GM21381 (cell line): ENCODE data around the gene RAET1L.
"Not testable (repeated sequence)": the region's sequence is repeated elsewhere in the genome, so short reads cannot be mapped to it uniquely, and the experiment has no call there.

Experiments
- ATAC-seq: cut with Tn5 transposase; IDR thresholded peaks from one replicate; pipeline ENCODE4 v1.9.1; 2021; ENCODE audit warnings: mild to moderate bottlenecking, moderate library complexity; ENCODE audit not compliant: unreplicated experiment

The RAET1L gene

DNA sequence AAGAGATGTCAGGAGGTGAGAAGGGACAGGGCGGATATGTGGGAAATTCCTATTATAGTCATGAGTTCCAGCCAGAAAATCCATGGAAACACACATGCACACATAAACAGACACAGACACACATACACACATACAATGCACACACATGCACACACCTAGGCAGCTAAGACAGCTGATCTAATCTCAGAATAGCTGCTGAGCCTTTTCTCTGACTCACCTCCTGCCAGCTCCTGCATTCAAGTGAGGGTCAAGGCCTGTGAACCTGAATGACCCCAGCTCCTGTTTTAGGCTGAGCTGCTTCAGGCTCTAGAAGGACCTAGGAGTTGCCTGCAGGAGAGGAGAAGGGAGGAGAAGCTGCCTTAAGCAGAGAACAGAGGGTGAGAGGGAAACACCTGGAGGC is 21.6 kb upstream of the RAET1L start:
- no peak for ATAC-seq

DNA sequence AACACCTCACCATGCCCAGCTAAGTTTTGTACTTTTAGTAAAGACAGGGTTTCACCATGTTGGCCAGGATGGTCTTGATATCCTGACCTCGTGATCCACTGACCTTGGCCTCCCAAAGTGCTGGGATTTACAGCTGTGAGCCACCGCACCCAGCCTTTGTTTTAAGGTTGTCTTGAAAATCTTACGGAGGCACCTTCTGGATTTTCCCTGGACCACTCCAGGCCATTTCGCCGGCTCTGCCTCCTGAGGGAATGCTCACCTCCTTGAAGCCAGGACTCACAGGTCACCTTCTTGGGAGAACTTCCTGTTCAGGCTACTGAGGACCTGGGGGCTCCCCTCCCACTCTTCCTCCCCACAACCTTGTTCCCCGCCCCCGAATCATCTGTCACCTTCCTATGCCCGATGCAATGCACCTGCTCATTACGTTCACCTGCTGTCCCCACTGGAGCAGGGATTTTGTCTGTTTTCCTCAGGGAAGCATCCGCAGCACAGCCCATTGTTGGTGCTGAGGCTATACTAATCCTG is 19.4 kb upstream of the RAET1L start:
- ATAC-seq = no peak

DNA sequence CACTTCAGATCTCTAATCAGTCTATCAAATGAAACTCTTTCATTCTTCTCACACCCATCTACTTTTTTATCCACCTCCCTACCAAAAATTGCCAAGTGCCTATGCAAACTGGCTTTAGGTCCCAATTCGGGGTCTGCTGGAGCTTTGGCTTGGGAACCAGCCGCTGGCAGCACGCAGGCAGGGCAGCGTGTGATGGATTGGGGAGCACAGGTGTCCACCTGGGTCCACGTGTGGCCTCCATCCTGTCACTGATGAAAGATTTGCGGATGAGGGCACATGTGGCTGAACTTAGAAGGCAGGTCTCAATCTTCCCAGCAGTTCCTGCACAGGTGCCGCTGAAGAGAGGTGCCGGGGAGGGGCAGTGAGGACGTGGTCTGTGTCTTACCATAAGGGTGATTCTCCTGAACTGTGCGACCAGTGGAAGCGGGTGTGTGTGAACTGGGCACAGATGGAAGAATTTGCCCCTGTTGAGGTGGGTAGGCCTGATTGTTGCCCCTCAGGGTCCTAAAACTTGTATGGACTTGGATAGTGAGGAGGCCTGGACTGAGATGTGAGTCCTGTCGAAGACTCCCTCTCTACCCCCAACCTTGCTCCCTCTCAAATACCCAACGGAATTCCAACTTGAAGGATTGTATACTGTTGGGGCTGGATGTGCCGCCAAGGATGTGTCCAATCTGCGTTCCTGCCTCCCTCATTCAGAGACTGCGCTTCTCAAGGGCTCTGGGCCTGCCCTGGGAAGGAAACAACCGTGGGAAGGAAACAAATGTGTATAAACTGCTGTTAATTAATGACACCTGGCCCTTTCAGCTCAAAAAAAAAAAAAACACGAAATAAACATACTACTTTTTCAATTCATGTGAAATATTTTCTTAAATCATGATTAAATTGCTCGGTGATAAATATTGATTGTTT is 18.4 kb upstream of the RAET1L start:
- ATAC-seq = no peak

DNA sequence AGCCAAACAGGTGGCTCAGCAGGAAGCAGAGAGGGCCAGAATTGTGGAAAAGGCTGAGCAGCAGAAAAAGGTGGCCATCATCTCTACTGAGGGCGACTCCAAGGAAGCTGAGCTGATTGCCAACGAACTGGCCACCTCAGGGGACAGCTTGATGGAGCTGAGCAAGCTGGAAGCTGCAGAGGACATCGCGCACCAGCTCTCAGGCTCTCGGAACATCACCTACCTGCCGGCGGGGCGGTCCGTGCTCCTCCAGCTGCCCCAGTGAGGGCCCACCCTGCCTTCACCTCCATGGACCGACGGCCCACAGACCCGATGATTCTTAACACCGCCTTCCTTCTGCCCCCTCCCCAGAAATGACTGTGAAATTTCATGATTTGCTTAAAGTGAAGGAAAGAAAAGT is 17.8 kb upstream of the RAET1L start:
- ATAC-seq = no peak

DNA sequence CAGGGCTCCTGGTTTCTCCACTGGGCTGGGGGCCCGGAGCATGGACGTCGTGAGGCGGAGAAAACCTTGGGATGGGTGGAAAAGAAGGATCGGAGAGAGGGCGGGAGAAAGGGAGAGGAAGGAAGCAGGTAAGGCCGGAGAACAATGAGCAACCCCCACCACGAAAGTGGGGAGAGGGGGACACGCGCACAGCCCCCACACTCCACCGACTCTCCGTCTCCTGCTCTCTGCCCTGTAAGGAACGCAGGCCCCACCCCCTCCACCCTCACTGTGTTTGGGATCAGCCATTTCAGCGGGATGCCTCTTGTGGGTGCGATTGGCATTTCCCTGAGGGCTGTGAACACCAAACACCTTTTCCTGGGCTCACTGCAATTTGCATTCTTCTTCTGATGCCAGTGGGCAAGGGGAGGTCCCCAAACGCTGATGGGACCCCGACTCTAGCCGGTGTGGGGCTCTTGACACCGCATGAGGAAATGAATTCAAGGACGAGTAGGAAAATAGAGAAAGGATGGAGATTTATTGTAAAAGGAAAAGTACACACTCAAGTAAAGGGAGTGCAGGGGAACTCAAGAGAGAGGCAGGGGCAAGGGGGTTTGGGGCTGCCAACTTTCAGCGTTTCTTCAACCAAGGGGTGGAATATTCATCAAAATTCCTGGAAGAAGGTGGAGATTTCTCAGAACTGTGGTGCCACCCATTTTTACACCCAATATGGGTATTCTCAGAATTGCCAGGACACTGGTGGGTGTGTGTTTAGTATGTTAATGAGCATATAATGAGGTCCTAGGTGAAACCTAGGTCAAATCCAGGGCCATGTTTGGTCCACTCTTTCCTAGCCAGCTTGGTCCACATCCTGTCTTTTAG is 13.1 kb upstream of the RAET1L start:
- ATAC-seq = no peak

DNA sequence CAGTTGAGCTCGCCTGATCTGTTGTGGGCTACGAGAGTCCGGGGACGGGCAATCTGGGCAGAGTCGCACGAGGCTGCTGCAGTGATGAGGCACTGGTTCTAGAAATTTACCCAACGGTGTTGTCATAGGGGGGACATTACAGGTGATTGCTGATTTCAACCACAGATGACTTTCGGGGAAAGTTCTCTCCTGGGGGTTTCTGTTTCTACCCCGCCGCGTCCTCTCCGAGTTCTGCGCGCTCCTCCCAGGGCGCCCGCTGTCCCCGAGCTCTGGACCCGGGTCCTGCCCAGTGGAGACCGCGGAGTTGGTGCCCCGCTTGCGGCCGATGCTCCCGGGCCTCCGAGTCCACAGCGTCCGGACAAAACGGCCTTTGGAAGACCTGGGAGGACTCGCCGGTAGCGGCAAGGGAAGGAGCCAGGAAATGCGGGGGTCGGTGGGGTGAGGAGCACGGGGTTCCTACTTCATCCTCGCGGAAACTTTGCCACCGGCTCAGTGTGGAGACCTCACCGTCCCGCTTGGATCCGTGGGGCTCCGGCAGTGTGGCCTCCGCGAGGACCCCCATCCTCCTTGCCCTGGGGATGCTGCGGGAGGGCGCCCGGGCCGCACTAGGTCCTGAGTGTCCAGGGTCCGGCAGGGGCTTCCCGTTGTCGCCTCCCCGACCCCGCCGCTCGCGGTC is 12.3 kb upstream of the RAET1L start:
- ATAC-seq = no peak

DNA sequence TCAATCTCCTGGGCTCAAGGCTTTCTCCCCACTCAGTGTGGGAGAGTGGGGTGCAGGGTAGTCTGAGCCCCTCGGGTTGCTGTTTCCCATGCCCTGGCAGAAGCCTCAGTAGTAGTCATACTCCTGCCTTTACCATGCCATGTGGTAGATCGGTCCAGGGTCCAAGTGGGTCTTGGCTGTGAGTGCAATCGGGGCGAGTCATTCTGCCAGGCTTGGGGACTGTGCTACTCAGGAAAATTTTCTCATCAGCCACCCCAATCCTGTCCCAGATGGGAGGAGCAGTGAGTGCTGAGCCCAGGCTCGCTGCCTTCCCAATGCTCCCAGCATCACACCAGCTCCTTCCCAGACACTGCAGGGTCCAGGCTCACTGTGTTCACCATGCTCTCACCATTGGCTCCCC is 10.7 kb upstream of the RAET1L start:
- no peak for ATAC-seq

DNA sequence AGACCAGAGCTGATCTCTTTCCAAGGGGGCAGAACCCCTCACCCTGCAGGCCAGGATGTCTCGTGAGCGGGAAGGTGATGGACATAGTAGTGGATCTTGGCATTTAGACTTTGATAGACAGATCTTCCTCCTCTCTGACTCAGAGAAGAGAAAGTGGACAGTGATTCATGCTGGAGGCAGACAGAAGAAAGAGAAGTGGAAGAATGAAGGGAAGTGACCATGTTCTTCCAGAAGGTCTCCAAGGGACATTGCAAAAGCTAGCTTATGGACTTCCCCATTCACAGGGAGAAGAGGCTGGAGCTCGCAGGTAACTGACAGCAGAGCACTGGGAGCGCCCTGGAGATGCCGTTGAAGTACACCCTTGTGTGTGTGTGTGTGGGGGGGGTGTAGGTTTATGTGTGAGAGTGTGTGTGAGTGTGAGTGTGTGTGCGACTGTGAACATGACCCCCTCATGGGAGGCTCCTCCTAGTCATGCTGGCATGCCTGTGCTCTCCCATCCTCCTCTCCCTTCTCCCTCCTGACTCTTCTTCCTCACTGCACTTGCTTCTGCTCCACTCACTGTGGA is 8.0 kb upstream of the RAET1L start:
- no peak for ATAC-seq

DNA sequence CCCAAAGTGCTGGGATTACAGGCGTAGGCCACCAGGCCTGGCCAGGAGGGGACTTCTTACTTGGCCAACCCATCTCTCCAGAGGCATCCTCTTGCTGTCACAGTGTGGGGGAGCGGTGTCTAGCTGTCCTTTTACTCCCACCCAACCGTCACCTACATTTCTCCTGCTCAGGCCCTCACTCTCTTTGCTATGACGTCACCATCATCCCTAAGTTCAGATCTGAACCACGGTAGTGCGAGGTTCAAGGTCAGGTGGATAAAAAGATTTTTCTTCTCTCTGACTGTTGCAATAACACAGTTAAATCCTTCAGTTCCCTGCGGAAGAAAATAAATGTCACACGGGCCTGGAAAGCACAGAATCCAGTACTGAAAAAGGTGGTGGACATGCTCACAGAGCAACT is 7.3 kb upstream of the RAET1L start:
- no peak for ATAC-seq

DNA sequence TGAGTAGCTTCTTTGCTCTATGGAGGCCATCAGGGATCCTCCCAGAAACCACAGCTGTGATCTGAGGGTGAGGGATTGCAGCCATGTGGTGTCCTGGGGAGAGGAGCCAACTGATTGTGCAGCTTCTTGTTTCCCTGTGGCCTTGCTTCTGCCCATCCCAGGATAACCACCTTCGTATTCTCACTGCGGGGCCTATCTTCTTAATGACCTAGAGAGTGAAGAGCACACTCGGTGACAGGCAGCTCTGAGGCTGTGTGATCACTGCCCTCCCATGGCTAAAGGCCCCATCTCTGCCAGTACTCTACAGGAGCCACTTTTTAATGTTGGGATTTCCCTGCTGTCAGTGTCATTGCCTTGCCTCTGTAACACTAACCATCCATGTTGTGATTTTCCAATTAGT is 5.3 kb upstream of the RAET1L start:
- no peak for ATAC-seq

DNA sequence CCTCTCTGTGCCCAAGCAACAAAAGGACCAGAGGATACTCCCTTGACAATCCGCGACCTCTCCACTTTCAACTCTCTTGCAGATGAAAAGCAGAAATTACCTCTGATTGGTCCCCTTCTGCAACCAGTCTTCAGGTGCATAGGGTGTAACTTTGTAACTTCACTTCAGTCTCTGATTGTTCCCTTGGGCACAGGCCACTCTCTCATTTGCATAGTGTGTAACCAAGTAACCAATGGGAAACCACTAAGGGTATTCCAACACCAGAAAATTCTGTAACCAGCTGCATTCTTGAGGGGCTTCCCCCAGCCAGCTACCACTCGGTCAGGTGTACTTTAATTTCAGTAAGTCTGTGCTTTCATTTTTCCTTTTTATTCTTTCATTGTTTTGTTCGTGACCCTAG is 4.4 kb upstream of the RAET1L start:
- ATAC-seq = no peak

DNA sequence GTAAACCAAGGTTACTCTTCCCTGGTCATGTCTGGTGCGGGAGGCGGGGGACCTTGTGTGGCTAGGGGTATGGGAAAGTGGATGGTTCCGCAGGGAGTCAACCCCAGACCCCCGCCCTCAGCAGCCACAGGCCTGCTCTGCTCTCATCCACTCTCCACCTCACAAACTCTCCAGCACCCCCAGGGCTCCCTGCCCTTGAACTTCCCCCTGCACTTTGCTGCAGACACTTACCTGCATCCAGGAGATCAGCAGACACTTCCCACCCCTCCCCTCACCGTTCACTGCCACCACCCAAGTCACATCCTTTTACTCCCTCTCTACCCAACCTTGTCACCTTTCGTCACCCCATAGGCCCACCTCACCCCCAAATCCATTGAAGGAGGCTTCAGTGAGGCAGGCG is 3.9 kb upstream of the RAET1L start:
- ATAC-seq = no peak

DNA sequence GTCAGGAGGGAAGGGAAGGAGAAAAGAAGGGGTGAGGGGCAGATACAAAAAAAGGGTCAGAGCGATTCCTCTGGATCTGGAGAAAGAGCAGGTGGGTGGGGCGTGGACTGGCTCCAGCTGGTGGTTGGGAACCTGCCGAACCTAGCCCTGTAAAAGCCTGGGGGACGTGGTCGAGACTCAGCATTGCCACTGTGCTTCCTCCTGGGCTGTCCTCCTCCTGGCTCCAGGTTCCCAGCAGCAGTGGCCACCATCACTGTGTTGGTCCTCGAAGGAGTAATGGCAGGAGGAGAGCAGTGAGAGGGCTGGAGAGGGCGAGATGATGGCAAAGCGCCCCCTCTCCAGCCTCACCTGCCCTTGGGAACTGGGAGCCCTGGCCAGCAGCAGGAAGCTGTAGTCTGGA is 3.5 kb upstream of the RAET1L start:
- no peak for ATAC-seq

DNA sequence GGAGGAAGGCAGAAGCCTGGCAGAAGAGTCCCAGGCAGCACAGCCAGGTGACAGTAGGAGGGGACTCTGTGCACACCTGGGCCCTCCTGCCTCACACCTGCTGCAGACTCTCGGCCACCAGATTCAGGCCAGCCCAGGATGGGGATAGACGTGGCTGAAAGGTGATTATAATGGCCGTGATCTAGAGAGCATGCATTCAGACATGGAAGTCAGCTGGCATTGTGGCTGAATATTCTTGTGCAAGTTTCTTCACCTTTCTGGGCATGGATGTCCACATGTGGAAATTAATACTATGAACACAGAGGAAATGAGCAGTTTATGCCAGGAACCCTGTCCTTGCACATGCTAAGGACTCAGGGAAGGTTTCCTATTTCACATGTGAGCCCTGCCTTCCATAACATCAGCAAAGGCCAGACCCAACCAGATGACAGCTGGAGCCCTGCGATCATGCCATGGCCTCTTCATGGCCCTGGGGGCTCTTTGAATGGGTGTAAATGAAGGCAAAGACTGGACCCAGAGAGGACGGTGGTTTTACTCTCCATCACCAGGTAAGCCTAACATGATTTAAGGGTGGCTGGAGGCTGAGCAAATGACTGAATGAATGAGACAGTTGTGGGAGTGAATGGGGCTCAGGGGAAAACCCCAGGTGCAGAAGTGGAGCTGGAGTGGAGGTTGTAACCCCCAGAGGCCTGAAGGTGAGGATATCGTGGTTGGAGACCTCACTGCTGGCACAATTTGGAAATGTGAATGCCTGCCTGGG is 2.7 kb upstream of the RAET1L start:
- ATAC-seq = no peak

DNA sequence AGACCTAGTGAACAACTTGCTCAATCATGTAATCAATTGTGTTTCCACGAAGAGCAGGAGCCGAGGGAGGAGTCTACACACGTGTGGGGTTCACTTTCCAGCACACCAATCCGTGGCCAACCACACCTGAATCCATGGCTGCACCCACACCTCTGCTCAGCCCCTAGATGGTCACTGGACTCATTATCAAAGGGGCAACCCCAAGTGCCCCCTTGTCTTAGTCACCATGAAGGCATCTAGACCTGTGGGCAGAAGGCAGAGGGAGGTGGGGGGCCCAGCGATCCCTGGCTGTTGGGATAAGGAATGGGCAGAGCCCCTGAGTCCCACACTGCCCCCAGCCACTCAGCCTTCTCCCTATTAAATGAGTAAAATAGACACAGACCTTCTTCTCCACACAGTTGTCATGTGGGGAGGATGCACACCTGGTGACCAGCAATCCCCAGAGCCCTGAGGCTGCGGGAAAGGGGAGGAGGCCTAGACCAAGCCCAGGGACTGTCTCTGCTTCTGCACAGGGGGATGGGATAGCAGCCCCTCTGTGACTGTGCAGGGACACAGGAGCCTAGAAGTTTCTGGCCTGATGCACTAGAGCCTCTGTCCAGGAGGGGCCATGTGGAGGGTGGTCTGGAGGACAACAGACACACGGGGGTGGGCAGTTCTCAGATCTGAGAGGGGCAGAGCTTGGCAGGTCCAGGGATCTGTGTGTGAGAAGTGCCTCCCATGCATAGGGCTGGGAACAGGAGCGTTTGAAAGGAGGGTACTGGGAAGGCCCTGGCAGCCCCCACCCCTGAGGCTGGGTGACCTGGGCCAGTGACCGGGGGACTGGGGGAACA is 1.9 kb upstream of the RAET1L start:
- no peak for ATAC-seq

DNA sequence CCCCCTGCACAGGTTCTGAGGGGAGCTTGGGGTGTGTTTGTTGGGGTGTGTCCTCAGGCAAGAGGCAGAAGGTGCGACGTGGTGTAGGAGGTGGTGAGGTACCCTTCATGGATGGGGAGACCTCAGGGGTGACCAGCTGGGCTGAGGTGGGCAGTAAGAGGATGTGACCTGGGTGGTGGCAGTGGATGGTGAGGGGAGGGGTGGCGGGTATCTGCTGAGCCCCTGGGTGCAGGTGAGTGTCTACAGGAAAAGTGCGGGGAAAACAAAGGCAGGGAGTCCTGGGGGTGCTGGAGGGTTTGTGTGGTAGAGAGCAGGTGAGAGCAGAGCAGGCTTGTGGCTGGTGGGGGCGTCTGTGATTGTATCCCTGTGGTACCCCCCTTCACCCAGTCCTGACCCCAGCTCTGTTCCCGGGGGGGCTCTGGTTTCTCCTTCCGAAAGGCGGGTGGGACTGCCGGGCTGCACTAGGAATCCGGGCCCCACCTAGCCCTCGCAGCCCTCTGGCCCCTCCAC is 631 bp downstream of the RAET1L start:
- ATAC-seq = no peak

DNA sequence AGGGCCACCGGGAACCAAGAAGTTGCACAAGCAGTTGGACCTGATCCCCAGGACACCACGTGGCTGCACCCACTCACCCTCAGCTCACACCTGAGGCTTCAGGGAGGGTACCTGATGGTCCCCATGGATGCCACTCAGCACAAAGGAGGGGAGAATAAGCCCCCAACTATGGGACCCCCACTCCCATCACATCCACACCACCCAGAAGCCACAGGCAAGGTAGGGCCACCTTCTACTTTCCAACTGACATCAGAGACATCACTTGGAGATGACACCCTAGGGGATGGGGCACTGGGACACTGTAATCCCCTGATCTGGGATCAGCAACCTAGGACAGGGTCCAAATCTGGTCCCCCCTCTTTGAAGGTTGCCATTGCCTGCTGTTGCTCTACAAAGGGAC is 1.3 kb downstream of the RAET1L start:
- not testable (repeated sequence) for ATAC-seq

DNA sequence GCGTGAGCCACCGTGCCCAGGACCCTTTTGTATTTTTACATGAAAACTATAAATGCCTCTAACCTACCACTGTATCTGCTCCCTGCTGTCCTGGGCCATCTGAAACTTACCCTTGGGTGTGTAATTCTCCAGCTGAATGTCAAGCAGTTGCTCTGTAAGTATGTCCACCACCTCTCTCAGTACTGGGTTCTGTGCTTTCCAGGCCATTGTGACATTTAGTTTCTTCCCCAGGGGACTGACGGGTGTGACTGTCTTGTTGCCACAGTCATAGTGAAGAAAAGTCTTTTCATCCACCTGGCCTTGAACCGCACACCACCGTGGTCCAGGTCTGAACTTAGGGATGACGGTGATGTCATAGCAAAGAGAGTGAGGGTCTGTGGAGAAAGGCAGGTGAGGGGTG is 3.5 kb downstream of the RAET1L start:
- not testable (repeated sequence) for ATAC-seq
